Measurements from ENCODE around the gene SCARB2.

The SCARB2 gene

GRCh38 chr4:76144546-76144945 lies 69.1 kb downstream of the SCARB2 start:
- no peak for DNase-seq

GRCh38 chr4:76141241-76141640 lies 72.4 kb downstream of the SCARB2 start:
- DNase-seq, result no peak

- DNase-seq, result no peak
Measured at GRCh38 chr4:76127754-76128153, 85.9 kb downstream of the SCARB2 start.

- DNase-seq, result no peak
Measured at GRCh38 chr4:76125816-76126215, 87.8 kb downstream of the SCARB2 start.

- DNase-seq, result no peak
Measured at GRCh38 chr4:76120199-76120598, 93.4 kb downstream of the SCARB2 start.

GRCh38 chr4:76117536-76117935 lies 96.1 kb downstream of the SCARB2 start:
- no peak for DNase-seq

- no peak for DNase-seq
Measured at GRCh38 chr4:76116821-76117220, 96.8 kb downstream of the SCARB2 start.

Data from NCI-H446 (cell line).